Activated CD8-positive, alpha-beta memory T cell treated with anti-CD3 and anti-CD28 coated beads for 36 hours (primary cell): ENCODE measurements around the gene UTF1. TPM values are rescaled to one million over a fixed set of nuclear protein-coding genes. Genes with fewer than 3 reads are reported as not detected.

Source experiments
- CTCF ChIA-PET: fragments of 350-600 bp; sonication (Branson Sonifier 250); formaldehyde crosslinking; loops from one replicate; lab custom pipeline; 2021; ENCODE audit warnings: antibody characterized with exemption; lab: Charles Lee
- POLR2A ChIA-PET: fragments of 350-600 bp; sonication (Branson Sonifier 250); formaldehyde crosslinking; loops from one replicate; lab custom pipeline; 2021; ENCODE audit warnings: antibody characterized with exemption; lab: Charles Lee
- total RNA-seq, 2 experiments: library from RNA; stranded (reverse); gene quantifications; one replicate each; pipeline ENCODE4 v1.2.3, GENCODE V29; 2021

Gene UTF1
- total RNA-seq, 2 experiments from 2014 or later, result not detected

GRCh38 chr10:133207041-133207600 is 22.9 kb upstream of the UTF1 start:
- POLR2A ChIA-PET, result no interaction called here
- CTCF ChIA-PET, result no interaction called here

- ChIA-PET CTCF (no interaction called here), POLR2A (no interaction called here)
Measured at GRCh38 chr10:133207627-133208026, 22.4 kb upstream of the UTF1 start.

- ChIA-PET CTCF (no interaction called here), POLR2A (no interaction called here)
Measured at GRCh38 chr10:133208466-133208865, 21.6 kb upstream of the UTF1 start.

DNA sequence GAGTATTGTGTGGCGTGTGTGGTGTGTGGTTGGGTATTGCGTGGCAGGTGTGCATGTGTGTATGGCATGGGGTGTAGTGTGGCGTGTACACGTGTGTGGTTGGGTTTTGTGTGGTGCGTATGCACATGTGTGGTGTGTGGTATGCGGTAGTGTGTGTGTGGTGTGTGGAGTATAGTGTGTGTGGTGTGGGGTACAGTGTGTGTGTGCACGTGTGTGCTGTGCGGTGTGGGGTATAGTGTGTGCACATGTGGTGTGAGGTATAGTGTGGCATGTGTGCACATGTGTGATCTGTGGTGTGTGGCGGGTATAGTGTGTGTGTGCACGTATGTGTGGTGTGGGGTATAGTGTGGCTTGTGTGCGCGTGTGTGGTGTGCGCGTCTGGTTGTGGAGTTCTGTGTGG is 20.9 kb upstream of the UTF1 start:
- ChIA-PET CTCF (no interaction called here), POLR2A (no interaction called here)

DNA sequence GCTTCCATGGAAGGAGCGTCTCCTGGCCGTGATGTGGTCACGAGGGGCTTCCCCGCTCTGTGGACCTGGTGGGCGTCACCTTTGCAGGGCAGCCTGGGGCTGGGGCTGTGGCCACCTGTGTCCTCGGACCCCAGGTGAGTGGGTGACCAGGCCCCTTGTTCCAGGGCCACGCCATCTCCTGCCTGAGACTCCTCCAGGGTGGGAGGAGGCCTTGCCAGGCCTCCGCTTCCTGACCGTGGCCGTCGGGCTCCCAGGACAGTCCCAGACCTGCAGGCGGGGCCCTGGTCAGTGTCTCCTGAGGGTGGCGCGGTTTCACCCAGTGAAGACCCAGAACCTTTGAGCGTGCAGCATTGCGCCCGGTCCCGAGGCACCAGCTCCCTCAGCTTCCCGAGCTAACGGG is 20.4 kb upstream of the UTF1 start:
- CTCF ChIA-PET, result no interaction called here
- POLR2A ChIA-PET, result no interaction called here

DNA sequence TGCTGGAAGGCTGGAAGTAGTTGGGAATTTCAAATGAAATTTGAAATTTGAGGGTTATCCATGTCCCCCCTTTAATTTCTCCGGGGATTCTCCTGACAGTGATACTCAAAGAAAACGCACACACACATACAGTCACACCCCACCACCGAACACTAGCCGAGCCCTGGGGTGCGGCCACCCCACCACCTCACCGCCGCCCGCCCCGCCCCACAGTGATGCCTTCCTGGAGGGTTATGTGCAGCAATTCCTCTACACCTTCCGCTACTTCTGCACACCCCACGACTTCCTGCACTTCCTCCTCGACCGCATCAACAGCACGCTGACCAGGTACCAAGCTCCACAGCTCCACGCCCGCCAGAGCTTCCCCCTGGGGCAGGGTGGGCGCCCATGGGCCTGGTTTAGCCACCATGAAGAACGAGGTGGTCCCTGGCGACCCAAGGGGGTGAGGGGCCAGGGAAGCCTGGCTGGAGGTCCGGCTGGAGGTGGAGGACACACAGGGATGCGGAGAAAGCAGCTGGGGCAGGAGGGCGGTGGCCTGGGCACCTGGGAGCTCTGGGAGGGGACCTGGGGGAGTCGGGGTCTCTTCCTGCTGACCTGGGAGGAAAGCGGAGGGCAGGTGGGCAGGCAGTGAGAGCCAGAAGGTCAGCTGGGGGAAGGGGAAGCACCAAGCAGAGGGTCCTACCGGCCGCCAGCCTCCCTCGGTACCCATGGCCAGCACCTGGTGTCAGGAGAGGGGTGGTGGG is 19.4 kb upstream of the UTF1 start:
- POLR2A ChIA-PET, result no interaction called here
- CTCF ChIA-PET, result no interaction called here

GRCh38 chr10:133211141-133211830 is 18.7 kb upstream of the UTF1 start:
- POLR2A ChIA-PET, result no interaction called here
- CTCF ChIA-PET, result no interaction called here

DNA sequence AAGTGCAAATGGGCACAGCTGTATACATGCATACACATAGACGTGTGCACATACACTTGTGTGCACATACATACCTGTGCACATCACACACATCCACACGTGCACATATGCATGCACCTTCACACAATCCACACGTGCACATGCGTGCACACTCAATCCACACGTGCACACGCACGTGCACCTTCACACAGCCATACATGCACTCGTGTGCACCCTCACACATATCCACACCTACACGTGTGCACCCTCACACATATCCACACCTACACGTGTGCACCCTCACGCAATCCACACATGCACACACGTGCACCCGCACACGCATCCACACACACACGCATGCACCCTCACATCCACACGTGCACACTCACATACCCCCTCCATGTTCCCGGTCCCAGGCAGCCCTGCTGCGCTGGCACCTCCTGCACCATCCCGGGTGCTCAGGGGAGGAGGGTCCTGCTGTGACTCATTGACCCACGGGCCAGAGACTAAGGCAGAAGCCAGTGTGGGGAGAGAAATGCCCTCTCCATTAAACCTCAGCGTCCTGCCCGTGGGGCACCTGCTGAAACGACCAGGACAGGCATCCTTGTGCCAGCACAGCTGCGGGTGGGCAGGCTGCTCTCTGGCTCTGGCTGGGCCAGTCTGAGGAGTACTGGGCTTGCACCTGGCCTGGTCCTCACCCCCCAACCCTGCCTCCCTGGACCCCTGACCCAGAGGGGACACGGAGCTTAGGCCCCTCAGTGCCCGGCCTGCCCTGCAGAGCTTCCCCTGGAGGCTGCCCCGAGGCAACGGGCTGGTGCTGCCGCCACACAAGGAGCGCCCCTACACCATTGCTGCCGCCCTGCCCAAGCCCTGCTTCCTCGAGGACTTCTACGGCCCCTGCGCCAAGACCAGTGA is 17.8 kb upstream of the UTF1 start:
- POLR2A ChIA-PET, result no interaction called here
- CTCF ChIA-PET, result no interaction called here

- ChIA-PET POLR2A (no interaction called here), CTCF (no interaction called here)
Measured at GRCh38 chr10:133212853-133213494, 17.0 kb upstream of the UTF1 start.

DNA sequence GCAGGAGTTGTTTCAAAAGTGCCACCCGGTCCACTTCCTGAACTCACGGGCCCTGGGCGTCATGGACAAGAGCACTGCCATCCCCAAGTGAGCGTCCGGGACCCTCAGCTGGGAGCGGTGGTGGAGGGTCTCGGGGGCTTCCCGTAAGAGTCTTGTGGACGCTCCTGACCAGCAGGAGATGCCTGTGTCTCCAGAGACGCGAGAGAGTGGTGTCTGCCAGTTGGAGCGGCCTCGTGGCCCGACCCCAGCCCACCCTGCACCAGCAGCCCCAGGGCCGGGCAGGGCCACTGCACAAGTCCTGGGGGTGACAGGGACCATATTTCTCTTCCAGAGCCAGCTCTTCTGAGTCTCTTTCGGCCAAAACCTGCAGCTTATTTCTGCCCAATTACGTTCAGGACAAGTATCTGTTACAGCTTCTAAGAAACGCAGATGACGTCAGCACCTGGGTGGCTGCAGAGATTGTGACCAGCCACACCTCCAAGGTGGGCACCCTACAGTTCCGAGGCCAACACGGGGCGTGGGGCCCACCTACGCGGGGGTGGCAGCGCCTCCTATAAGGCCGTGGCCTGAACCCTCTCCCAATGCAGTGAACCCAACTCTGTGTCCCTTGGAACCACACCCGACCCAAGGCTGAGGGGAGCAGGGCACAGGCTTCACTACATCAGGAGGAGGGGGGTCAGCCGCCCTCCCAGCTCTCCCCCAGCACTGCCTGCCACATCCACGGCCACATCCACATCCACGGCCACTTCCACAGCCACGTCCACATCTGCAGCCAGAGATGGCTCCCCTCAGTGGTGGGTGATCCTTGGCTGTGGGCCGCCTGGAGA is 16.2 kb upstream of the UTF1 start:
- CTCF ChIA-PET, result interaction anchor here (1.4 kb wide), 1 partner anchor 70 kb away, joined by 3 read pairs; no protein-coding TSS in a partner anchor

DNA sequence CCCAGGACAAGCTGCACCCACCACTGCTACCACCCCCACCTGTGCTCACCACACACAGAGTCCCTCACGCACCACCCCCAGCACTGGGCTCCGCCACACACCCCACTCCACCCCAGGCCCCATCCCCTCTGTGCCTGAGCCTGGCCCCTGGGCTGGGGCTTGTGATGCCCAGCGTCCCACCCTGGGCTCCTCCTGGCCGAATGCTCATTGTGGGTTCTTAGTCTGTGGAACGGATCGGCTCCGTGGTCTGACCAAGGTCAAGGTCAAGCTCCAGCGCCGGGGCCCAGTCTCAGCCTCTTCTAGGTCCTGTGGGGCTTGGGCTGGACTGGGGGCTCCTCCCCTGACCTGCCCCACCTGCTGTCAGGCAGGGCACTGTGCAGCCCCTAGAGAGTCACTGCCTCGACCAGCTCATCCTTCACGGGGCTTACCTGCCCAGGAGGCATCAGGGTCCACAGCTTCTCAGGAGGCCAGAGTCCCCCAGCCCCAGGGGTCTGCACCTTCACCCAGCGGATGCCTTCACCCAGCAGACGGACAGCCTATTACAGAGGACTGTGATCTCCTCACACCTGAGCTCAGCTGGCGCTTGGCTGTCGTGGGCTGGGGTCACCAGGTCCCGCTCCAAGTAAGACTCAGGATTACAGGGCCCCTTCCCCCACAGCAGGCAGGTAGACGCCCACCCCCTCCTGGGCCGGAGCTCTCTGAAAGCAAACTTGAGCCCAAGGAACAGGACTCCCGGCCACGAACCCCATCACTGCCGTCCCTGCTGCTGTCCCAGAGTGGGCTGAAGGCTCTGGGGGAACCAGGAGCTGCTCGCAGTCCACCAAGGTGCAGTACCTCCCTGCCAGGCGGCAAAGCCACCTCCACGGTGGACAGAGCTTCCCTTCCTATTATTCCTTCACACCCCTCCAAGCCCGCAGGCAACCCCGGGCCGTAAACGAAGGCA is 15.3 kb upstream of the UTF1 start:
- ChIA-PET POLR2A (no interaction called here), CTCF (interaction anchor here (1.4 kb wide), 1 partner anchor 71 kb away, joined by 3 read pairs; no protein-coding TSS in a partner anchor)

More for the DNA sequence above, 16.2 kb upstream of the UTF1 start:
- POLR2A ChIA-PET, result no interaction called here

DNA sequence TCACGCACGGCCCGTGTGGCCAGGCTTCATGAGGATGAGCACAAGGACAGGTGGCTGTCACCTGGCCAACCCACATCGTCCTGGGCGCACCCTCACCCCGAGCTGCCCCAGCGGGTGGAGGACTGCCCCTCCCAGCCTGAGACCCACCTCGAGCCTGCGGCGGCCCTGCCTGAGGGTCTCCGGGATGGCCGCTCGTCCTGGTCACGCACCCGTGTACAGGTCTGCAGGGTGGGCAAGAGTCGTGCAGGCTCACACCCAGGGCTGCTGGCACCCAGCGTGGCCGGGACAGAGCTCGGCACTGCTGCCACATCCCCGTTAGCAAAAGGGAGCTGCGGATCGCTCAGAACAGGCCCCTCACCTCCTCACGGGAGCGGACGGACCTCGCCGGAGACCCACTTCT is 14.4 kb upstream of the UTF1 start:
- CTCF ChIA-PET, result interaction anchor here (1.4 kb wide), 1 partner anchor 72 kb away, joined by 3 read pairs; no protein-coding TSS in a partner anchor
- POLR2A ChIA-PET, result no interaction called here

DNA sequence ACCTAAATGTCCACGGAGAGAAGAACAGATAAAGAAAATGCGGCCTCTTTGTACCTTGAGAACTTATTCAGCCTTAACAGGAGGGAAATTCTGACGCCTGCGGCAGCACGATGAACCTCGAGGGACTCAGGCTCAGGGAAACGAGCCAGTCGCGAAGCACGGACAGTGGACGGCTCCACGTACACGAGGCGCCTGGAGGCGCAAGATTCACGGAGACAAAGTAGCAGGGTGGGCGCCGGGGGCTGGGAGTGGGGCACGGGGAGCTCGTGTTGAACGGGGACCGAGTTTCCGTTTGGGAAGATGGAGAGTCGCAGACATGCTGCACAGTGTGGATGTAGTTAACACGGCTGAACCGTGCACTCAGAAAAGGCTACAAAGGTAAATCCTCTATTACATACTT is 13.2 kb upstream of the UTF1 start:
- CTCF ChIA-PET, result no interaction called here
- POLR2A ChIA-PET, result no interaction called here

- ChIA-PET POLR2A (no interaction called here), CTCF (no interaction called here)
Measured at GRCh38 chr10:133217800-133218589, 12.0 kb upstream of the UTF1 start.

GRCh38 chr10:133218891-133219290 is 11.1 kb upstream of the UTF1 start:
- ChIA-PET CTCF (no interaction called here), POLR2A (no interaction called here)

DNA sequence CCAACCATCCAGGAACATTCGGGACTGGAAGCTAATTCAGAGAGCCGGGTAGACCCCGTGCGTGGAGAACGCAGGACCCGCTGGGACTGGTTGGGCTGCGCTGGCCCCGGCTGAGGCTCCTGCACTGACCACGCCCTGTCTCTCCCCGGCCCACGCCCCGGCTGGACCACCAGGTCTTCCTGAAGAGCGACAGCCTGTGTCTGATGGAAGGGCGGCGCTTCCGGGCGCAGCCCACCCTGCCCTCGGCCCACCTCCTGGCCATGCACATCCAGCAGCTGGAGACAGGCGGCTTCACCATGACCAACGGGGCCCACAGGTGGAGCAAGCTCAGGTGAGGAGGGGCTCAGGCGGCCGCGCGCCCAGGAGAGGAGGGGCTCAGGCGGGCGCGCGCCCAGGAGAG is 10.2 kb upstream of the UTF1 start:
- ChIA-PET POLR2A (interaction anchor here (0.6 kb wide), 1 partner anchor 27 kb away, joined by 9 read pairs; no protein-coding TSS in a partner anchor), CTCF (no interaction called here)
